PC-3 (cell line): Measurements from ENCODE around the gene KIF3A.

Experiments
- CTCF ChIP-seq: fragments of 300-600 bp; sonication (generic); conservative IDR thresholded peaks from 2 replicates; pipeline ENCODE4 v1.5.1; 2017; ENCODE audit warnings: antibody characterized with exemption, low read depth, mild to moderate bottlenecking, low read length
- EZH2 ChIP-seq: fragments of 300-600 bp; sonication (generic); IDR thresholded peaks from one replicate; pipeline ENCODE4 v1.6.1; 2017; ENCODE audit warnings: antibody characterized with exemption, mild to moderate bottlenecking, low read length; ENCODE audit not compliant: unreplicated experiment
- EZH2phosphoT487 ChIP-seq: fragments of 300-600 bp; sonication (generic); IDR thresholded peaks from 2 replicates; pipeline ENCODE4 v1.6.1; 2018; ENCODE audit warnings: mild to moderate bottlenecking, antibody characterized with exemption, low read length, borderline replicate concordance

GRCh38 chr5:132677191-132677590 is 60.2 kb downstream of the KIF3A start:
- TF ChIP-seq CTCF (peak; percentile 74), EZH2phosphoT487 (no peak), EZH2 (no peak)
